ENCODE results near the gene PEX11G.
"Not testable (repeated sequence)": the region's sequence is repeated elsewhere in the genome, so short reads cannot be mapped to it uniquely, and the experiment has no call there.

Gene PEX11G

DNA sequence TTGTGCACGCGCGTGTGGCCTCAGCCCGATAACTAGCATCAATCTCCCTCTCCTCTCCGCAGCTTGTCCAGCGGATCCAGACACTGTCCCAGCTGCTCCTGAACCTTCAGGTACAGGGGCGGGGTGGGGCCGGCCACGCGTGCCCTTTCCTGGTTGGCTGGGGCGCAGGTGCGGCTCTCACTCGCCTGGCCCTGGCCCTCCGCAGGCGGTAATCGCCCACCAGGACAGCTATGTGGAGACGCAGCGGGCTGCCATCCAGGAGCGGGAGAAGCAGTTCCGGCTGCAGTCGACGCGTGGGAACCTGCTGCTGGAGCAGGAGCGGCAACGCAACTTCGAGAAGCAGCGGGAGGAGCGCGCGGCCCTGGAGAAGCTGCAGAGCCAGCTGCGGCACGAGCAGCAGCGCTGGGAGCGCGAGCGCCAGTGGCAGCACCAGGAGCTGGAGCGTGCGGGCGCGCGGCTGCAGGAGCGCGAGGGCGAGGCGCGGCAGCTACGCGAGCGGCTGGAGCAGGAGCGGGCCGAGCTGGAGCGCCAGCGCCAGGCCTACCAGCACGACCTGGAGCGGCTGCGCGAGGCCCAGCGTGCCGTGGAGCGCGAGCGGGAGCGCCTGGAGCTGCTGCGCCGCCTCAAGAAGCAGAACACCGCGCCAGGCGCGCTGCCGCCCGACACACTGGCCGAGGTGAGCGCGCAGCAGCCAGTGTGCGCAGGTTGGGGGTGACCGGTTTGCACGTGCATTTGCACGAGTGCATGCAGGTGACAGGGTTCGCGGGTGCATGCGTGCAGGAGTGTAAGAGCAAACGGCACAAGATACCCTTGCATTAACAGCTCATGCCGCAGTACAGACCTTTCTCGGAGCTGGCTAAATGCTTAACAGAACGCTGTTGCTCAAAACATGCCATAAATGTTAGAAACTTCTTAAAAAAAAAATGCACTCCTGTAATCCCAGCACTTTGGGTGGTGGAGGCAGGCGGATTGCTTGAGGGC lies 21.5 kb downstream of the PEX11G start:
- no peak for DNase-seq (ENCODE audit: low read depth)

DNA sequence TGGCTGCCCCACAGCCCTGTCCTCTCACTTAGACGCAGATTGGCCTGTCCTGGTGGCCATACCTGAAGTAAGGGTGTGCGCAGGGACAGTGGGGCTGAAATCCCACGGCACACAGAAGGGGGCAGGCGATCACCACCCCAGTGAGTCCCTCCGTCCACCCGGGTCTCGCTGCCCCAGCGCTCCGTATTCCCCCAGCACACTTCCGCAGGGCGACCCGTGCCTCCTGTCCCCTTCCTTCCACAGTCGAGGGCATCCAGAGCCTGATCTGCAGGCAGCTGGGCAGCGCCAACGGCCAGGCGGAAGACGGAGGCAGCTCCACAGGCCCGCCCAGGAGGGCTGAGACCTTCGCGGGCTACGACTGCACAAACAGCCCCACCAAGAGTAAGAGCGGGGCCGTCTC lies 25.3 kb downstream of the PEX11G start:
- DNase-seq (ENCODE audit: low read depth): no peak

DNA sequence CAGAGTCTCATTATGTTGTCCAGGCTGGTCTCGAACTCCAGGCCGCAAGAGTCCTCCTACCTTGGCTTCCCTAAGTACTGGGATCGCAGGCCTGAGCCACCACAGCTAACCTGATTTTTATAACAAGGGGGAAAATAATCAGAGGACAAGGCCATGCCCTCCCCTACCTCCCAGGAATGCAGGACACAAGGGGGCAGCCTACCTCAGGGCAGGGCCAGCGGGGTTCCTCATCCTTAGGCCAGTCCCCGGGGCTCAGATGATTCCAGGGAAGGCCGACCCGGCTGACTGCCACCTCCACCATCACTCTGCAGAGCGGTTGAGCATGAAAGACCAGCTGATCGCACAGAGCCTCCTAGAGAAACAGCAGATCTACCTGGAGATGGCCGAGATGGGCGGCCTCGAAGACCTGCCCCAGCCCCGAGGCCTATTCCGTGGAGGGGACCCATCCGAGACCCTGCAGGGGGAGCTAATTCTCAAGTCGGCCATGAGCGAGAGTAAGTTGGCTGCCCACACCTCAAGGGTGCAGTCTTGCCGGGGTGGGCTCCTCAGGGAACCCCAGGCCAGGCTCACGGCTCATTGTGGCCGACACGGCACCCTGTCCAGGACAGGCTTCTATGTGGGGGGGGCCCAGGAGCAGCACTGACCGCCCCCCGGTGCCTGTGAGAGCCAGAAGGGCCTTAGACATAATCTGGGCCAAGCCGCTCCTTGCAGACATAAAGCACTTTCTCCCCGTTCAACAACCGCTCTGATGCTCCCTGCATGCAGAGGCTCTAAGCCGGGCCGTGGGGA lies 26.8 kb downstream of the PEX11G start:
- no peak for DNase-seq (ENCODE audit: low read depth)

- no peak for DNase-seq (ENCODE audit: low read depth)
Measured at GRCh38 chr19:7460562-7460966, 28.3 kb downstream of the PEX11G start.

DNA sequence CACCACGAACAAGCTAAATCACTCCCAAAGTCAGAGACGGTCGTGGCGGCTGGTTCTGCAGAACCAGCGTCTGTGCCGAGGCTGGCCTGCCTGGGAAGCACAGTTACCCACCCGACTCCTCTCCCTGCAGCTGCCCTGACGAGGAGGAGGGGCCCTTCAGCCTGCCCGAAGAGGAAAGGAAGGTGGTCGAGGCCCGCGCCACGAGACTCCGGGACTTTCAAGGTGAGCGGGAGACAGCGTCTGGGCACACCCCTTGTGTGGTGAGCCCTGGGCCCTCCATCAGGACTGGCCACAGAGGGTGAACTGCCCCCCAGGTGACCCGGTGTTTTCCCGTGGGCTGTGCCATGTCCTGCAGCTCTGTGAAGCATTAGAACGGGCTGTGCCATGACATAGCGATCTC lies 29.1 kb downstream of the PEX11G start:
- DNase-seq (ENCODE audit: low read depth): no peak

DNA sequence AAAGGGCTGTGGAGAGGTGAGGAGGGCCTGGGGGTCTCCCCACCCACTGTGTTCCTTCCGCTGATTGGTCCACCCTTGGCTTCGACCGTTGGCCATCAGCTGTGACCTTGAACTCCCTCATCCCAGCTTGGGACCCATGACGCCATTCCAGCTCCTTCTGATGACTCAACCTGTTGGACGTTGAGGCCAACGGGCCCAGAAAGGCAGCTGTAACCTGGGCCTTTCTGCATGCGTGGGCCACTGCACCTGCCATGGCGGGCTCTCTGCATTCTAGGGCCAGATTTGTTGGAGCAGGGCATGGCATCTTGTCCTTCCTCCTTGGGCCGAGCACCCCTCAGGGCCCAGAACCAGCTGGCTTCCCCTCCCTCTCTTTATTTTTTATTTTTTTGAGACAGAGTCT lies 30.2 kb downstream of the PEX11G start:
- no peak for DNase-seq (ENCODE audit: low read depth)

DNA sequence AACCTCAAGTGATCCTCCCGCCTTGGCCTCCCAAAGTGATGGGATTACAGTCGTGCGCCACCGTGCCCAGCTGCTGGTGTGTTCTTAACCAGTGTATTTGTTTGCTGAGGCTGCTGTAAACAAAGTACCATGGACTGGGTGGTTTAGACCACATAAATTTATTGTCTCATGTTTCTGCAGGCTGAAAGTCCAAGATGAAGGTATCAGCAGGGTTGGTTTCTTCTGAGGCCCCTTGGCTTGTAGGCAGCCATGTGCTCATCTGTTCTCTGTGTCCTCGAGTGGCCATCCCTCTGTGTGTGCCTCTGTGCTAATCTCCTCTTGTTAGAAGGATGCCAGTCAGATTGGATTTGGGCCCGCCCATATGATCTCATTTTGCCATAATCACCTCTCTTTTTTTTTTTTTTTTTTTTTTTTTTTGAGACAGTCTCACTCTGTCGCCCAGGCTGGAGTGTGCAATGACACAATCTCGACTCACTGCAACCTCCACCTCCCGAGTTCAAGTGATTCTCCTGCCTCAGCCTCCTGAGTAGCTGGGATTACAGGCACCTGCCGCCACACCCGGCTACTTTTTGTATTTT lies 31.8 kb downstream of the PEX11G start:
- DNase-seq (ENCODE audit: low read depth): no peak

DNA sequence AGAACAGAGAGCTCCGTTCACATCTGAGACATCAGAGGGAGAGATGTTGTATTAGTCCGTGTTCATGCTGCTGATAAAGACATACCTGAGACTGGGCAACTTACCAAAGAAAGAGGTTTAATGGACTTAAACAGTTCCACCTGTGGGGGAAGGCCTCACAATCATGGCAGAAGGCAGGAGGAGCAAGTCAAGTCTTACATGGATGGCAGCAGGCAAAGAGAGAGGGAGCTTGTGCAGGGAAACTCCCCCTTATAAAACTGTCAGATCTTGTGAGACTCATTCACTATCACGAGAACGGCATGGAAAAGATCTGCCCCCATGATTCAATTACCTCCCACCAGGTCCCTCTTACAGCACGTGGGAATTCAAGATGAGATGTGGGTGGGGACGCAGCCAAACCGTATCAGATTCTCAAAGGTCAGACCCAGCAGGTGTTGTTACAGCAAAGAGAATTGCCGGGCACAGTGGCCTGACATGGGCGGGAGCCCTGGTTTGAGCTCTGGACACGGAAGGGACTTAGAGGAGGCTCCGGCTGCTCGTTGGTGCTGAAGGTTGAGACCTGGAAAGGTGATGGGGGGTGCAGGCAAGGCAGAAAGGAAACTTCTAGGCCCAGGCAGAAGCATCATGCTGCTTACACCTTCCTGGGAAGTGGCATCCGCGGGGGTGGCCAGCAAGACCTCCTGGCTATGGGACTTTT lies 33.1 kb downstream of the PEX11G start:
- no peak for DNase-seq (ENCODE audit: low read depth)

DNA sequence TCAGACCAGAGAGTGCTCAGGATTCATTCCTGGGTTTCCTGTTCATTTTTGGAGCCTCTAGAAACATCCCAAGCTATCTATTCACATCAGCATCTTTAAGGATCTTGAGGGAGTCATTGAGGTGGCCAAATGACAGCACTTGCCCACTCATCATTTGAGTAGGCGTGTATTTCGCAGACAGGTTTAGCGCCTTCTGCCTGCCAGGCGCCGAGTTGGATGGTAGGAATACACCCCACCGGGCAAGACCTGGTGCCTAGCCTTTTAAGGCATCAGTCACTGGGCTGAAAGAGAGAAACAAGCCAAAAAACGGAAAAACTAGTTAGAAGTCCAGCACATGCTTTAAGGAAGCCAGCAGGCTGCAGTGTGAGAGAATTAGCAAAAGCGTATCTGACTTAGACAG lies 33.8 kb downstream of the PEX11G start:
- no peak for DNase-seq (ENCODE audit: low read depth)

- DNase-seq (ENCODE audit: low read depth): no peak
Measured at GRCh38 chr19:7450243-7451223, 38.3 kb downstream of the PEX11G start.

DNA sequence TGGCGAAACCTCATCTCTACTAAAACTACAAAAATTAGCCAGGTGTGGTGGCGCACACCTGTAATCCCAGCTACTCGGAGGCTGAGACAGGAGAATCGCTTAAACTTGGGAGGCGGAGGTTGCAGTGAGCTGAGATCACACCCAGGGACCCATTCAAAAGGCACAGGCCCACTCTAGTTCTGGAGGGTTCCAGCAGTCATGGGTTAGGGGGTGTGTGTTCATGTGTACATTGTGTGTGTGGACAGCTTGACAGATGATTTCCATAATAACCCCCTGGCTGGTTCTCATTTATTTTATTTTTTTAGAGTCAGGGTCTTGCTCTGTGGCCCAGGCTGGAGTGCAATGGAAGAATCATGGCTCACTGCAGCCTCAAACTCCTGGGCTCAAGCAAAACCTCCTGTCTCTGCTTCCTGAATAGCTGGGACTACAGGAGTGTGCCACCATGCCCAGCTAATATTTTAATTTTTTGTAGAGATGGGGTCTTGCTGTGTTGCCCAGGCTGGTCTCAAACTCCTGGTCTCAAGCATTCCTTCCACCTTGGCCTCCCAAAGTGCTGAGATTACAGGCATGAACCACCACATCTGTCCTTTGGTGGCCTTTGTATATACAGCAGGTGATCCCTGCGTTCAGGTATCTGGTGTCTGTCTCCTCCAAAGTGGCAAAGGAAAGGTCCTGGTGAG lies 39.3 kb downstream of the PEX11G start:
- DNase-seq (ENCODE audit: low read depth): not testable (repeated sequence)

GRCh38 chr19:7447648-7448047 lies 41.2 kb downstream of the PEX11G start:
- DNase-seq (ENCODE audit: low read depth): no peak

DNA sequence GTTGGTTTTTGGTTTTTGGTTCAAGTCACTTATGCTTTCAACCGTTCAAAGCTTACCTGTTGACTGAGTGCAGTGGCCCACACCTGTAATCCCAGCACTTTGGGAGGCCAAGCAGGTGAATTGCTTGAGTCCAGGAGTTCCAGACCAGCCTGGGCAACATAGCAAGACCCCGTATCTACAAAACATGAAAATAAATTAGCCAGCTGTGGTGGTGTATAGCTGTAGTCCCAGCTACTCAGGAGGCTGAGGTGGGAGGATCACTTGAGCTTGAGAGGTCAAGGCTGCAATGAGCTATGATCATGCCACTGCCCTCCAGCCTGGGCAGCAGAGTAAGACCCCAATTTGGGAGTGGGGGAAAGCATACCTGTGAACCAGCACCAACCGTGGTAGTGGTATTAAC lies 43.7 kb downstream of the PEX11G start:
- no peak for DNase-seq (ENCODE audit: low read depth)

DNA sequence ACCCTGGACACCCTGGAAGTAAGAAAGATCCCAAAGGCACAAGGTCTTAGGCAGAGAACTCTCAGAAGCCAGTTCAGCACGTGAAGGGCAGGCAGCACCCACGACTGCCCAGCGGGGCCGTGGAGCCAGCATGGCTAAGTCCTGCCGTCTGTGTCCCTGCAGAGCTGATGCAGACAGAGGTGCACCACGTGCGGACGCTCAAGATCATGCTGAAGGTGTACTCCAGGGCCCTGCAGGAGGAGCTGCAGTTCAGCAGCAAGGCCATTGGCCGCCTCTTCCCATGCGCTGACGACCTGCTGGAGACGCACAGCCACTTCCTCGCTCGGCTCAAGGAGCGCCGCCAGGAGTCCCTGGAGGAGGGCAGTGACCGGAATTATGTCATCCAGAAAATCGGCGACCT lies 44.8 kb downstream of the PEX11G start:
- DNase-seq (ENCODE audit: low read depth): no peak

- DNase-seq (ENCODE audit: low read depth): no peak
Measured at GRCh38 chr19:7442423-7442822, 46.4 kb downstream of the PEX11G start.

- no peak for DNase-seq (ENCODE audit: low read depth)
Measured at GRCh38 chr19:7441468-7442146, 47.2 kb downstream of the PEX11G start.

DNA sequence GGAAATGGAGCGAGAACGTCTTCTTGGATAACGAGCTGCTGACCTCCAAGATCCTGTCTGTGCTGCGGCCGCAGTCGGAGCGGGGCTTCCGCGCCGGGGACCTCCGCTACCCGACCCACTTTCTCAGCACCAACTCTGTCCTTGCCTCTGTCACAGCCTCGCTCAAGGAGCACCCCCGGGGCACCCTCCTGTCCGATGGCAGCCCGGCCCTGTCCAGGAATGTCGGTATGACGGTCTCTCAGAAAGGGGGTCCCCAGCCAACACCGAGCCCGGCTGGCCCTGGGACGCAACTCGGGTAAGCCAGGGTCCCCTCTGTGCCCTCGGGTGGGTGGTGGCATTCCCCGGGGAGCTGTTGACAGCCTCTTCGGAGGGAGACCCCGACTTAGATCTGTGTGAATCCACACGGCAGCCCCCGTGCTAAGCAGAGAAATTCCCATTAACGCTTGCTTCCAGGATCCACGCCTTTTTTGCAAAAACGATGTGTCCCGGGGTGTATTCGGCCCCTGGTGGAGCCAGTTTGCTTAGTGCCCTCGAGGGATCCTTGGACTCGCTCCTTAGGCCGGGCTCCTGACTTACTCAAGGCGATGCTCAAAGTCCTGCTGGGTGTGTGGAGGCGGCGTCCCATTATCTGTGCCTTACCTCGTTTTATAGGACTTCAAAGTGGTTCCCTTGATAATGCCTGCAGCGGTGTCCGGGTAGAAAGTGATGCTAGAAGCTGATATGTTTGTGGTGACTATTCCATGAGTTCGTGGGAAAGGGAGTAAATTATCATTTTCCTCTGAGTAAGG lies 48.5 kb downstream of the PEX11G start:
- no peak for DNase-seq (ENCODE audit: low read depth)

- DNase-seq (ENCODE audit: low read depth): no peak
Measured at GRCh38 chr19:7435586-7435985, 53.2 kb downstream of the PEX11G start.

DNA sequence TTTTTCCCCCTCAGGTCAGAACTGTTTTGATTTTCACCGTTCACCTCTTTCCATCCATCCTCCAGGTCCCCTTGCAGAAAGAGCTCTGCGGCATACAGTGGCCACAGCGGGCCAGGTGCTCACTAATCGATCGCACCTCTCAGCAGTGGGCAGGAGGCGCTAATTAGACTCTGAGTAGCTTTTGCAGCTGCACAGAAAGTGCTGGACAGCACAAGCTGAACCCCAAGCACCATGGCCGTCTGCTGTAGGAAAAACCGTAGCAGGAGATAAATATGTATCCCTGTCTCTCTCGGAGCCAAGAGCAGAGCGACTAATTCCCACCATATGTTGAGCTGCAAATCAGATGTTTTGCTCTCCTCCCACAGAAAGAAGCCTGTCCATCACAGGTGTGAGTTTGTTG lies 54.4 kb downstream of the PEX11G start:
- DNase-seq (ENCODE audit: low read depth): no peak
